ENCODE measurements around the gene STARD13.
A peak's percentile ranks its signal among the peaks of the same experiment; 100 is the strongest.

STARD13 gene

DNA sequence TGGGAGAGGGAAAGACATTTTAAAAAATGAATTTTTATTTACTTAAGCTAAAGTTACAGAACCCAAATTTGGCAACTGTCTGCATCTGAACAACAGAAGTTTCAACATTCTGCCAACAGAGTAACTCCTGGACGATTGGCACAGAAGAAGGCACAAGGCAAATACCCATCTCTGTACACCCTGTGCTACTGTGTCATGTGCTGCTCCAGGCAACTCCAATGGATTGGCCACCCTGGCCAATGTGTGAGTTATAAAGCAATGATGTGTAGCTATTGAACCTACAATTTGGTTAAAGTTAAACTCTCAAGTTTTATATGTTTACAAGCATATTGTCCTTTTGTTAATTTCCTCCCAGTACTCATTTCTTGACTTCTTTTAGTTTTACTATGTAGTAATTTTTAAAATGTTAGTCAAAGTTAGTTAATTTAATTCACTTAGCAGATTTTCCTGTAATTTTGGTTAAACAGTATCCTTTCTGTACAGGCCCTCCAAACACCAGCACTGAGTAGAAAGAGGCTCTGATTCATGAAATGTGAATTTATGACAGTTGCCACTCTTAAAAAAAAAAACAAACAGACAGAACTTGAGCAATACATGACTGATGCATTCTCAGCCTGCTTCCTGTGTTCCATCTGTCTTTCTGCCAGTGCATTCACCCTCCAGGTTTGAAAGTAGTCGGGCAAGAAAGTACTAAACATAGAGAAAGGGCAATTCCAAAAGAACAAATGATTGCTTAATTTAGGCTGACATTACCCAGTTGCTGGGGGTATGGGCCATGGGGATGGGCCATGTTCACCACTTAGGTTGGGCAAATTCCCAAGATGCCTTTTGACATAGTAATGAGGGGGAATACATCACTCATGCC is 5.9 kb downstream of the STARD13 start:
- Histone ChIP-seq H4K8ac (ENCODE audit: low read depth, low read length) (no peak overlapping the region), H3K27me3 (ENCODE audit: insufficient read depth, low read length, poor library complexity) (no peaks in the 10 kb centered on the region), H3K27ac (ENCODE audit: low read depth, low read length) (no peak overlapping the region), H3K36me3 (ENCODE audit: control insufficient read depth, insufficient read depth, low read length) (no peaks in the 10 kb centered on the region), H3K79me2 (ENCODE audit: control insufficient read depth, insufficient read depth, low read length) (no peaks in the 10 kb centered on the region), H3K18ac (ENCODE audit: low read length) (no peak overlapping the region), H2AK5ac (ENCODE audit: low read length) (no peak overlapping the region), H3K9ac (ENCODE audit: low read length) (no peak overlapping the region), H3K79me1 (ENCODE audit: low read length) (no peaks in the 10 kb centered on the region), H3K23ac (ENCODE audit: low read length) (no peak overlapping the region), H3K4me1 (ENCODE audit: control insufficient read depth, low read depth, low read length) (no peaks in the 10 kb centered on the region), H4K5ac (ENCODE audit: low read length) (no peak overlapping the region), H2BK15ac (replicated peaks; ENCODE audit: low read depth) (no peak overlapping the region), H3K4ac (ENCODE audit: low read depth, low read length) (no peak overlapping the region), H2BK120ac (ENCODE audit: low read depth, low read length) (no peak overlapping the region), H3K56ac (ENCODE audit: low read length) (no peak overlapping the region), H2BK5ac (ENCODE audit: low read length) (no peak overlapping the region), H3K4me2 (ENCODE audit: low read length) (no peak overlapping the region), H3K4me3 (ENCODE audit: low read length) (no peak overlapping the region)
- WGBS (ENCODE audit: extremely low coverage, insufficient coverage, low lambda C conversion rate) = no CpG with 5 or more reads among the region's 2 CpGs
- DNase-seq = peak; percentile 55

DNA sequence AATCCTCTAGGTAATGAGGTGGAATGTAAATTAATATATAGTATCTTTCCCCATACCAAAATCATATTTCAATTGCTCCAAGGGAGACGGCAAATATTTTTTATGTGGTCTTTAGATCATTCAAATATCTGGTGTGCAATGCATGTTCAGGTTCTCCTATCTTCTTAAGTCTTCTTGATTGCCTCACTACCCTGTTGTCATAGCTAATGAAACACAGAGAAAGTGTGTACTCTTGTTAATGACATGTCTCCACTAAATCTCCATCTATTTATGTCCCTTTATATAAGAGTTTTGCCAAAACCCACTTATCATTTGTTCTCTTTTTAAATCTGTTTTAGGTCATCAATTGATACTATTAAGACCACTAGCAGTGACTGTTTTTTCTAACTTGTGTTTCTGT is 6.6 kb downstream of the STARD13 start:
- Histone ChIP-seq H3K23ac (ENCODE audit: low read length) (no peak overlapping the region), H4K5ac (ENCODE audit: low read length) (no peak overlapping the region), H3K4me2 (ENCODE audit: low read length) (no peak overlapping the region), H3K9ac (ENCODE audit: low read length) (no peak overlapping the region), H3K4me3 (ENCODE audit: low read length) (no peak overlapping the region), H3K18ac (ENCODE audit: low read length) (no peak overlapping the region), H3K36me3 (ENCODE audit: control insufficient read depth, insufficient read depth, low read length) (no peaks in the 10 kb centered on the region), H2BK15ac (replicated peaks; ENCODE audit: low read depth) (no peak overlapping the region), H3K27me3 (ENCODE audit: insufficient read depth, low read length, poor library complexity) (no peaks in the 10 kb centered on the region), H2AK5ac (ENCODE audit: low read length) (no peak overlapping the region), H2BK120ac (ENCODE audit: low read depth, low read length) (no peak overlapping the region), H3K4ac (ENCODE audit: low read depth, low read length) (no peak overlapping the region), H3K79me2 (ENCODE audit: control insufficient read depth, insufficient read depth, low read length) (no peaks in the 10 kb centered on the region), H4K8ac (ENCODE audit: low read depth, low read length) (no peak overlapping the region), H2BK5ac (ENCODE audit: low read length) (no peak overlapping the region), H3K56ac (ENCODE audit: low read length) (no peak overlapping the region), H3K27ac (ENCODE audit: low read depth, low read length) (no peak overlapping the region), H3K79me1 (ENCODE audit: low read length) (no peaks in the 10 kb centered on the region), H3K4me1 (ENCODE audit: control insufficient read depth, low read depth, low read length) (no peaks in the 10 kb centered on the region)
- DNase-seq = no peak
- WGBS (ENCODE audit: extremely low coverage, insufficient coverage, low lambda C conversion rate) = no CpG with 5 or more reads among the region's 1 CpG

DNA sequence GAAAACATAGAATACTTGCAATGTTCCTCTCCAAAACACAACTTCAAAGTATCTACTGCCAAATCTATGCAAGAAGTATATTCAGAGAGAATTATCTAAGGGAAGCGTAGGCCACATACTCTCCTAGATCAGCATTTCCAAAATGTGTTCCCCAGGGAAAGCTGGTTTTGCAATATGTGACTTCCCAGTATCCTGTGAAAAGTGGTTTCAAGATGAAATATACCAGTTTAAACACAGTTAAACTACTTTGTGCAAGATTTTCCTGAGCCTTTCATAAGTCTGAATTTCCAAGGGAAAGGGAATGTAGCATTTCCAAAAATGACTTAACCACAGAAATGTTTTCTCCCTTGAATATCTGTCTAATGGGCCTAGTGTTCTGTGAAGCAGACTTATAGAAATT is 7.6 kb downstream of the STARD13 start:
- H3K4me1 ChIP-seq (ENCODE audit: control insufficient read depth, low read depth, low read length) = no peaks in the 10 kb centered on the region
- no peak overlapping the region for H2BK120ac ChIP-seq (ENCODE audit: low read depth, low read length)
- H3K79me1 ChIP-seq (ENCODE audit: low read length) = no peaks in the 10 kb centered on the region
- H3K4me2 ChIP-seq (ENCODE audit: low read length) = no peak overlapping the region
- H3K56ac ChIP-seq (ENCODE audit: low read length) = no peak overlapping the region
- DNase-seq = no peak
- H3K36me3 ChIP-seq (ENCODE audit: control insufficient read depth, insufficient read depth, low read length) = no peaks in the 10 kb centered on the region
- H3K79me2 ChIP-seq (ENCODE audit: control insufficient read depth, insufficient read depth, low read length) = no peaks in the 10 kb centered on the region
- H2BK5ac ChIP-seq (ENCODE audit: low read length) = no peak overlapping the region
- WGBS (ENCODE audit: extremely low coverage, insufficient coverage, low lambda C conversion rate) = no CpG with 5 or more reads among the region's 1 CpG
- H3K18ac ChIP-seq (ENCODE audit: low read length) = no peak overlapping the region
- no peaks in the 10 kb centered on the region for H3K27me3 ChIP-seq (ENCODE audit: insufficient read depth, low read length, poor library complexity)
- H3K4ac ChIP-seq (ENCODE audit: low read depth, low read length) = no peak overlapping the region
- H3K27ac ChIP-seq (ENCODE audit: low read depth, low read length) = no peak overlapping the region
- H3K9ac ChIP-seq (ENCODE audit: low read length) = no peak overlapping the region
- no peak overlapping the region for H2BK15ac ChIP-seq (replicated peaks; ENCODE audit: low read depth)
- H3K4me3 ChIP-seq (ENCODE audit: low read length) = no peak overlapping the region
- H2AK5ac ChIP-seq (ENCODE audit: low read length) = no peak overlapping the region
- no peak overlapping the region for H4K5ac ChIP-seq (ENCODE audit: low read length)
- H4K8ac ChIP-seq (ENCODE audit: low read depth, low read length) = no peak overlapping the region
- H3K23ac ChIP-seq (ENCODE audit: low read length) = no peak overlapping the region

DNA sequence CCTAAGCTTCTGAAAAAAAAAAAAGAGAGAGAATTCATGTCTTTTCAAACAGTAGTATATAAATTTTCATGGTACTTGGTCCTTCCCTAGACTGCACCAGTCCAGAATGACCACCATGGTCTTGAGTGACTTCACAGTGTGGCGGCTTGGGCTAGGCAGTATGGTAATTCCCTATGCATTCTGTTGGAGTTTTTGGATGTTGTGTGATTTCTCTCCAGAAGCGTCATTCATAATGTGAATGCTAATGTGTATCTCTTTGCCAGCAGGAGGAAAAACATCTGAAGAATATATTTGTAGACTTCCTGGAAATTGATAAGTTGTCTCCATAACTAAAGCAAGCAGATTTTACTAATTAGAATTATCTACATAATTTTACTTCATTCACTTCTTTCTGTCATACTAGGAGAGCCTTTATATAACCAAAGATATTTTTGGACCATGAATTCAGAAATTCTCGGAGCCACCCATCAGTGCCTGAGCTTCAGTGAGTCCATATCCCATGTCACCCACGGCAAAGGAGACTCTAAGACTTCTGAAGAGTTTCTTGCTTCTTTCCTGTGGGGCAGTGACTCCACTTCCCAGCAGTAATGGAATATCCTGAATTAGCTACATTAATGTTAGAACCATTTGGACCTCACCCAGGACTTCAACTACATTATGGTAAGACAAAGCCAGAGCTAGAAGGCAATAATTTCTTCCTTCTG is 8.4 kb downstream of the STARD13 start:
- Histone ChIP-seq H3K4me2 (ENCODE audit: low read length) (no peak overlapping the region), H3K56ac (ENCODE audit: low read length) (no peak overlapping the region), H4K5ac (ENCODE audit: low read length) (no peak overlapping the region), H4K8ac (ENCODE audit: low read depth, low read length) (no peak overlapping the region), H3K23ac (ENCODE audit: low read length) (no peak overlapping the region), H3K4me3 (ENCODE audit: low read length) (no peak overlapping the region), H3K36me3 (ENCODE audit: control insufficient read depth, insufficient read depth, low read length) (no peaks in the 10 kb centered on the region), H3K79me1 (ENCODE audit: low read length) (no peaks in the 10 kb centered on the region), H2BK120ac (ENCODE audit: low read depth, low read length) (no peak overlapping the region), H2AK5ac (ENCODE audit: low read length) (no peak overlapping the region), H3K18ac (ENCODE audit: low read length) (no peak overlapping the region), H3K27ac (ENCODE audit: low read depth, low read length) (no peak overlapping the region), H3K79me2 (ENCODE audit: control insufficient read depth, insufficient read depth, low read length) (no peaks in the 10 kb centered on the region), H3K9ac (ENCODE audit: low read length) (no peak overlapping the region), H3K4me1 (ENCODE audit: control insufficient read depth, low read depth, low read length) (no peaks in the 10 kb centered on the region), H2BK15ac (replicated peaks; ENCODE audit: low read depth) (no peak overlapping the region), H2BK5ac (ENCODE audit: low read length) (no peak overlapping the region), H3K27me3 (ENCODE audit: insufficient read depth, low read length, poor library complexity) (no peaks in the 10 kb centered on the region), H3K4ac (ENCODE audit: low read depth, low read length) (no peak overlapping the region)
- DNase-seq = no peak
- WGBS (ENCODE audit: extremely low coverage, insufficient coverage, low lambda C conversion rate) = no CpG with 5 or more reads among the region's 4 CpGs

DNA sequence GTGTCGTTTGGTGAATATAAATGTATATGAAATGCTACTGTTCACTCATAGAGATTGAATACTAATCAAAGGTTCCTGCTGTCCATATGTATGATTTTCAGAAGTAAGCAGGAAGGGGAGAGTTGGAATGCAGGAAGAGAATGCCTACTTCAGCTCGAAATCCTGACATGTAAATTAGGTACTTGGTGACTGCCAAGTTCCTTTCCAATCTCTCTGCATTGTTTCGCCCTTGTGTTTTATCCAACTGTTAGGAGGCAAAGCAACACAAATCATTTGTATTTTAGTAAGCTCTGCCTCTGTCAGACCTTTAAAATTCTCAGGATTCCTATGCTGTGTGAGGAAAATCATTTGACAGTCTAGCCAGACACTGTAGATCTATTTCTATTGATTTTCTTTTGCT is 9.0 kb downstream of the STARD13 start:
- H2AK5ac ChIP-seq (ENCODE audit: low read length) = no peak overlapping the region
- no peaks in the 10 kb centered on the region for H3K27me3 ChIP-seq (ENCODE audit: insufficient read depth, low read length, poor library complexity)
- H3K36me3 ChIP-seq (ENCODE audit: control insufficient read depth, insufficient read depth, low read length) = no peaks in the 10 kb centered on the region
- no CpG with 5 or more reads among the region's 3 CpGs for WGBS (ENCODE audit: extremely low coverage, insufficient coverage, low lambda C conversion rate)
- H3K4me2 ChIP-seq (ENCODE audit: low read length) = no peak overlapping the region
- no peak overlapping the region for H3K23ac ChIP-seq (ENCODE audit: low read length)
- H3K4me1 ChIP-seq (ENCODE audit: control insufficient read depth, low read depth, low read length) = no peaks in the 10 kb centered on the region
- no peak overlapping the region for H2BK5ac ChIP-seq (ENCODE audit: low read length)
- H3K56ac ChIP-seq (ENCODE audit: low read length) = no peak overlapping the region
- H3K18ac ChIP-seq (ENCODE audit: low read length) = no peak overlapping the region
- no peak overlapping the region for H2BK120ac ChIP-seq (ENCODE audit: low read depth, low read length)
- H3K9ac ChIP-seq (ENCODE audit: low read length) = no peak overlapping the region
- no peak overlapping the region for H3K27ac ChIP-seq (ENCODE audit: low read depth, low read length)
- no peak overlapping the region for H2BK15ac ChIP-seq (replicated peaks; ENCODE audit: low read depth)
- no peak overlapping the region for H3K4ac ChIP-seq (ENCODE audit: low read depth, low read length)
- peak; percentile 64 for DNase-seq
- H4K8ac ChIP-seq (ENCODE audit: low read depth, low read length) = no peak overlapping the region
- no peak overlapping the region for H4K5ac ChIP-seq (ENCODE audit: low read length)
- no peaks in the 10 kb centered on the region for H3K79me2 ChIP-seq (ENCODE audit: control insufficient read depth, insufficient read depth, low read length)
- H3K79me1 ChIP-seq (ENCODE audit: low read length) = no peaks in the 10 kb centered on the region
- no peak overlapping the region for H3K4me3 ChIP-seq (ENCODE audit: low read length)
